Subcutaneous adipose tissue (tissue), 4 donors: ENCODE data around the gene NUDT16. TPM values are rescaled to one million over a fixed set of nuclear protein-coding genes. Genes with fewer than 3 reads are reported as not detected.

Experiments used
- CTCF ChIP-seq: fragments of 450-650 bp; IDR thresholded peaks from one replicate; pipeline ENCODE4 v1.5.1; 2016; ENCODE audit warnings: low read depth, mild to moderate bottlenecking, control low read depth, antibody characterized with exemption, moderate library complexity
- total RNA-seq, 4 donors: library from RNA; depleted of rRNA; stranded (reverse); fragments of >200 nt; gene quantifications; one replicate each; pipeline ENCODE4 v1.1.0, GENCODE V29; 2016

The NUDT16 gene
- total RNA-seq, 4 donors from 2014 or later, result 36.2 to 67.8 (median 53.9) TPM

GRCh38 chr3:131402391-131403039 is 20.9 kb downstream of the NUDT16 start:
- TF ChIP-seq CTCF, result no peak

GRCh38 chr3:131403216-131403895 is 21.8 kb downstream of the NUDT16 start:
- TF ChIP-seq CTCF, result no peak

- no peak for TF ChIP-seq CTCF
Observed at GRCh38 chr3:131405411-131405810, 23.8 kb downstream of the NUDT16 start.

DNA sequence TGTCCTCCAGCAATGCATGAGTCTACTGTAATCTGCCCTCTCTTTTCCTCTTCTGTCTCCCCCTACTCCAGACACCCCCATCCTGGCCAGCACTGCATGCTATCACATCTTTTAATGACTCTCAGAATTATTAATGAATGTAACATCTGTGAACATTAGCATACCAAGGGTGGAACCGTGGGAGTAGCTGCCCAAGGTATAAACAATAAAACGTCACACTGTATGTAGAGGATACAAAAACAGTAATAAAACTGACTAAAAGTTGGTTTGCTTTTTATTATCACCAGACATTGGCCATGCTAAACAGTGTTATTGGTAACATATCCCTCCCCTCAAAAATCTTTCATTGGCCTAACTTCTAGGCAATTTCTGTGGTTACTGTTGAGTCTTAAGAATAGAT is 24.7 kb downstream of the NUDT16 start:
- TF ChIP-seq CTCF, result no peak

GRCh38 chr3:131417751-131418150 is 36.2 kb downstream of the NUDT16 start:
- TF ChIP-seq CTCF, result no peak

- TF ChIP-seq CTCF, result no peak
Observed at GRCh38 chr3:131421301-131421700, 39.7 kb downstream of the NUDT16 start.

DNA sequence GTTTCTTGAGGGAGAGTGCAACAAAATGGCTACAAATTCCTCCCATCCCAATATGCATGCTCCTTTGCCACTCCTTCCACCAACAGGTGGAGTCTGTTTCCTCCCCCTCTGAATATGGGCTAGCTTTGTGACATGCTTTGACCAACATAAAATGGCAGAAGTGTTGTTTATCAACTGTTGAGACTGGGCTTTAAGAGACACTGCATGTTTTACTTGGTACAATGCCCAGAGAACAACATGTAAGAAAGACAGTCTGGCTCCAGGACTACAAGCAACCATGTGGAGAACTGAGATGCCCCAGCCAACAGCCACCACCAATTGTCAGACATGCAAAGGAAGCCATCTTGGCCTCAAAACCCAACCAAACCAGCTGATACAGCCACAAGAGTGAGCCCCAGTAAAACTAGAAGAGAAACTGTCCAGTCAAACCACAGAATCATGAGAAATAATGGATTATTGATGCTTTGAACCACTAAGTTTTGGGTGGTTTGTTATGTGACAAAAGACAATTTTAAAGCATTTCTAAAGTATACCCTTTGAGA is 40.5 kb downstream of the NUDT16 start:
- TF ChIP-seq CTCF, result no peak
